GM19035 (cell line): ENCODE measurements around the gene EXO5.
"Not testable (repeated sequence)": the region's sequence is repeated elsewhere in the genome, so short reads cannot be mapped to it uniquely, and the experiment has no call there.

Source experiments
- ATAC-seq: cut with Tn5 transposase; IDR thresholded peaks from one replicate; pipeline ENCODE4 v1.9.1; 2021; ENCODE audit not compliant: unreplicated experiment

Gene EXO5

GRCh38 chr1:40546957-40547356, 38.4 kb downstream of the EXO5 start:
- ATAC-seq: no peak

- ATAC-seq: no peak
Observed at GRCh38 chr1:40553017-40553416, 44.5 kb downstream of the EXO5 start.

GRCh38 chr1:40554807-40555206, 46.2 kb downstream of the EXO5 start:
- ATAC-seq: not testable (repeated sequence)

GRCh38 chr1:40556121-40556520, 47.6 kb downstream of the EXO5 start:
- ATAC-seq: no peak

- ATAC-seq: not testable (repeated sequence)
Observed at GRCh38 chr1:40558241-40558640, 49.7 kb downstream of the EXO5 start.

- ATAC-seq: no peak
Observed at GRCh38 chr1:40562185-40562584, 53.6 kb downstream of the EXO5 start.

- ATAC-seq: no peak
Observed at GRCh38 chr1:40563266-40563665, 54.7 kb downstream of the EXO5 start.

- ATAC-seq: no peak
Observed at GRCh38 chr1:40564506-40564905, 55.9 kb downstream of the EXO5 start.

GRCh38 chr1:40564913-40565312, 56.3 kb downstream of the EXO5 start:
- ATAC-seq: no peak
